Body of pancreas (tissue), 4 donors: ENCODE data around the gene ITPK1. TPM values are rescaled to one million over a fixed set of nuclear protein-coding genes. Genes with fewer than 3 reads are reported as not detected.

ENCODE experiments used
- ATAC-seq: fragments of 150-250 bp; one replicate; pipeline ENCODE4 v1.9.1; 2016
- DNase-seq, 4 donors: peaks; one replicate each; pipeline ENCODE4 v3.0.0-alpha.2; 2019
- H3K27ac ChIP-seq, 4 donors: fragments of 200-600 bp; sonication (generic); 1 replicate in 3 of 4; 2 replicates in 1 of 4; pipeline versions ENCODE4 v1.5.1 to v1.6.1; 2016 to 2019; ENCODE audit warnings: mild to moderate bottlenecking in 1 of 4, mixed read lengths in 1 of 4, moderate library complexity in 1 of 4
- H3K27me3 ChIP-seq, 2 donors: fragments of 200-600 bp; sonication (generic); one replicate each; pipeline ENCODE4 v1.6.0; 2016; ENCODE audit warnings: mild to moderate bottlenecking in 1 of 2
- H3K36me3 ChIP-seq, 2 donors: fragments of 200-600 bp; sonication (generic); replicated peaks in 1 of 2; 2 replicates each; pipeline ENCODE4 v1.5.1; 2016; ENCODE audit warnings: low read depth in 2 of 2; ENCODE audit not compliant: insufficient read depth in 1 of 2
- H3K4me1 ChIP-seq: fragments of 200-600 bp; sonication (generic); one replicate; pipeline ENCODE4 v1.6.0; 2016
- H3K4me3 ChIP-seq, 2 donors: fragments of 200-600 bp; sonication (generic); 1 replicate in 1 of 2; 2 replicates in 1 of 2; pipeline ENCODE4 v1.5.1; 2016 to 2019
- H3K9me3 ChIP-seq, 3 donors: fragments of 200-600 bp; sonication (generic); 1 replicate in 2 of 3; 2 replicates in 1 of 3; pipeline ENCODE4 v1.5.1; 2016
- CTCF ChIP-seq, 7 experiments: fragments of 450-650 bp in 4 of 7; fragments of 200-600 bp in 3 of 7; sonication (generic) in 3 of 7; IDR thresholded peaks; one replicate each; pipeline ENCODE4 v1.5.1; 2016 to 2019; ENCODE audit warnings: antibody characterized with exemption in 7 of 7
- POLR2A ChIP-seq, 3 donors: fragments of 450-650 bp; IDR thresholded peaks; one replicate each; pipeline ENCODE4 v1.6.1; 2016; ENCODE audit warnings: antibody characterized with exemption in 3 of 3, mild to moderate bottlenecking in 2 of 3
- WGBS, 2 donors: methylation state at CpG; one replicate each; pipeline ENCODE4 v1.1.5; 2017; 5-methylcytosine and 5-hydroxymethylcytosine counted together
- intact Hi-C: fragments of 100-400 bp; cut with DNase I; formaldehyde crosslinking; loops from one replicate; pipeline ENCODE4 v1.15.1; 2023
- total RNA-seq, 2 donors: library from RNA; depleted of rRNA; stranded (reverse); fragments of >200 nt; gene quantifications; one replicate each; pipeline ENCODE4 v1.1.0, GENCODE V29; 2016

Gene ITPK1
- total RNA-seq, 2 donors from 2014 or later = 30.1 to 32.6 TPM

DNA sequence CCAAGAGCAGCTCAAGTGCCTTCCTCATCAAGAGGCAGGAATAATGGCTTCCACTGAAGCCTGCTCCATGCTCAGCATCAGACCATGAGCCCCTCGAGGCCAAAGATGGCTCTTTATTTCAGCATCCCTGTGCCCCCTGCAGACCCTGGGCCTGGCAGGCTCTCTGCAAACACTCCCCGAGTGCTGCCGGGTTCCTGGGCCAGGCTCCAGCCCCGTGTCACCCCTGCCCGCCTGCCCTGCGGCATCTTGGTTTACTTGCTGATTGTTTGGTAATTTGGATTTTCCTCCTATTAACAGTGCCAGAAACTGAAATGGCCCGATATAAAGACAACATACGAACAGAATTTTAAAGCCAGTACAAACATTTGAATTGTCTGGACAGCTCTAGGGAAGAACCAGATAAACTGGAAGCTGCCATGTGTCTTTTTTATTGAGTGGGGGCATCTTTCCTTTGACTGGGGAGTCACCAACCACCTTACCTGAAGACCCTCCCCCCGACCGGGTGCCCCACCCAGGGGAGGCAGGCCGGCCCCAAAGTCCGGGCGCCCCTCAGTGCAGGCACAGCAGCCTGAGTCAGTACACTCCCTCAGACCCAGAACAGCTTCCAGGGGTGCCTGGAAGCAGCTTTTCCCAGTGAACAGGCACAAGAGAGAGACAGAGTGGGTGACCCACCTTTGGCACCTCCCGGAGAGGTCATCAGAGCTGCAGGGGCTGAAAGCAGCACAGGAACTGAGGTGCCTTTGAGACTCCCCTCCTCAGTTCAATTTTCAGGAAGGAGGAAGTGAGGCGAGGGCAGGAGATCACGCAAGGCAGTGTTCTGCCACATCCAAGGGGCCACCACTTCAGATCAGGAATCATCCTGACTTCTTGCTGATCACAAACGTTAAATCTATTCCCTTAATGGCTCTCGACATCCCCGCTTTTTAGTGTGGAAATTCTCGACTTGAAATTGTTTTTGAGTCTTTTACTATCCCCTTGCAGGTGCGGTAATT is 30.6 kb downstream of the ITPK1 start:
- intact Hi-C loops = no loop called here
- no peak for TF ChIP-seq POLR2A (IDR thresholded peaks at IDR 0.05)
- no peak for TF ChIP-seq CTCF (IDR thresholded peaks at IDR 0.05)
- no peaks in the 10 kb centered on the region for H3K27me3 ChIP-seq
- H3K4me1 ChIP-seq = peaks cover 13% of the 10 kb centered on the region
- no peaks in the 10 kb centered on the region for H3K36me3 ChIP-seq
- DNase-seq (no peak), ATAC-seq (no peak)
- H3K9me3 ChIP-seq = no peaks in the 10 kb centered on the region
- no peak overlapping the region for H3K4me3 ChIP-seq
- WGBS, 2 donors = 80 to 90% methylated on average over 20 to 21 of the region's 21 CpGs
- peak overlapping the region in 1 of 4 donors; percentile 60 for H3K27ac ChIP-seq

DNA sequence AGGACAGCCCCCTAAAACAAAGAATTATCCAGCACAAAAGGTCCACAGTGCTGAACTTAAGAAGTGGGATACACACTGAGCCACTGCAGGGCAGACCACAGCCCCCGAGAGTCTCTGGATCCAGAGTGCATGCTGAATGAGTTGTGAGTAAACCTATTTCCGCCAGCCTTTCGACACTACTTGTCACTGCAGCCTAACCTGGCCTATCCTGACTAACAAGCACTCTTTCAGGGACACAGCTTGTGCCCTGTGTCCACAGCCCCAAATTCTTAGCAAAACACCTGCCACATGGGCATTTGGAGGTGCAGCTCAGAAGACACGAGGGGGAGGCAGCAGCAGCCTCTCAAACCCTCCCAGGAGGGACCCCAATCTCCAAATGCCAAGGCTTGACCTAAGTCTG is 31.3 kb downstream of the ITPK1 start:
- ATAC-seq (no peak), DNase-seq (no peak)
- H3K4me1 ChIP-seq = peaks cover 13% of the 10 kb centered on the region
- no peak overlapping the region for H3K4me3 ChIP-seq
- 97 to 100% methylated on average over 1 to 4 of the region's 4 CpGs for WGBS, 2 donors
- H3K36me3 ChIP-seq = no peaks in the 10 kb centered on the region
- intact Hi-C loops = no loop called here
- H3K27ac ChIP-seq = no peak overlapping the region
- no peaks in the 10 kb centered on the region for H3K27me3 ChIP-seq
- TF ChIP-seq POLR2A (IDR thresholded peaks at IDR 0.05) = no peak
- TF ChIP-seq CTCF (IDR thresholded peaks at IDR 0.05) = no peak
- no peaks in the 10 kb centered on the region for H3K9me3 ChIP-seq

GRCh38 chr14:93083917-93084316 is 31.8 kb downstream of the ITPK1 start:
- Histone ChIP-seq H3K27me3 (no peaks in the 10 kb centered on the region), H3K9me3 (no peaks in the 10 kb centered on the region), H3K4me3 (no peak overlapping the region), H3K36me3 (no peaks in the 10 kb centered on the region), H3K27ac (no peak overlapping the region), H3K4me1 (peaks cover 13% of the 10 kb centered on the region)
- ATAC-seq (no peak), DNase-seq (no peak)
- WGBS, 2 donors = 88 to 100% methylated on average over 2 to 9 of the region's 9 CpGs
- TF ChIP-seq CTCF (IDR thresholded peaks at IDR 0.05) = no peak
- TF ChIP-seq POLR2A (IDR thresholded peaks at IDR 0.05) = no peak
- intact Hi-C loops = no loop called here

- DNase-seq (no peak), ATAC-seq (no peak)
Measured at GRCh38 chr14:93082576-93083001, 33.1 kb downstream of the ITPK1 start.

More at GRCh38 chr14:93082576-93083001, 33.1 kb downstream of the ITPK1 start:
- intact Hi-C loops = no loop called here
- peaks cover 13% of the 10 kb centered on the region for H3K4me1 ChIP-seq
- no peak overlapping the region for H3K27ac ChIP-seq
- WGBS, 2 donors = 76 to 93% methylated on average over 4 to 12 of the region's 12 CpGs
- TF ChIP-seq POLR2A (IDR thresholded peaks at IDR 0.05) (no peak), CTCF (IDR thresholded peaks at IDR 0.05) (no peak)
- H3K9me3 ChIP-seq = no peaks in the 10 kb centered on the region
- no peaks in the 10 kb centered on the region for H3K27me3 ChIP-seq
- H3K36me3 ChIP-seq = no peaks in the 10 kb centered on the region
- H3K4me3 ChIP-seq = no peak overlapping the region
